AG10803 (cell line): ENCODE measurements around the gene SCUBE1.

Source experiments
- DNase-seq: peaks from one replicate; pipeline ENCODE4 v3.0.0; 2010; ENCODE audit warnings: low read depth
- H3K4me3 ChIP-seq: 2 replicates; pipeline ENCODE4 v1.5.1; 2011; ENCODE audit warnings: mild to moderate bottlenecking, low read length, control low read depth
- CTCF ChIP-seq: conservative IDR thresholded peaks from 2 replicates; pipeline ENCODE4 v1.5.1; 2011; ENCODE audit warnings: mild to moderate bottlenecking, low read length, control low read depth, inconsistent platforms

The SCUBE1 gene

DNA sequence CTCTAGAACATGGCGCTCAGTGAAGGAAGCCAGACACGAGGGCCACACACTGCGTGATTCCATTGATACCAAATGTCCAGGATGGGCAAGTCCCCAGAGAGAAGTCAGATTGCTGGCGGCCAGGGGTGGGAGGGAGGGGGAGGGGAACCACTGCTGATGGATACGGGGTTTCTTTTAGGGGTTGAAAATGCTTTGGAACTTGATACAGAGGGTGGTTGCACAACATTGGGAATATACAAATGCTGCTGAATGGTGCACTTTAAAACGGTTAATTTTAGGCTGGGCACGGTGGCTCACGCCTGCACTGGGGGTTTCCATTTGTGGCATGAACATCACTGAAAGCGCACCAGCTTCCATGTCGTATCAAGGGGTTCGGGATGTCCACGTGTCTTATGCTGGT is 186.8 kb downstream of the SCUBE1 start:
- no peak for TF ChIP-seq CTCF
- no peak overlapping the region for H3K4me3 ChIP-seq
- DNase-seq = no peak

DNA sequence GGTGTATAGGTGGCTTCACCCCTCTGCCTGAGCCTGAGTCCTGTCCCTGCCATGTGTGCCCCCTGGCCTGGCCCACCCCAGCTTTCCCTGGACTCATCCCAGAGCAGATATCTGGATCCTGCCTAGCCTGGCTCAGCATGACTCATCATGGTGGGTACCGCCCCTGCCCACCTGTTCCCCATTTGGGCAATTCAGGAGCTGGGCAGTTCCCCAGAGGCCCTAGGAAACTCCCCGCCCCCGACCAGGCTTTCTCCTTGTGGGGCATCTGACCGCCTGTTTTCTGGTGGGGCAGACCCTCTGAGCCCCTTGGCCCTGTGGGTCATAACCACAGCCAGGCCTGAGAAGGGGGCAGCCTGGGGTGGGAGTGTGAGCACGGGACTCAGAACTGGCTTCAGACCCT is 187.4 kb downstream of the SCUBE1 start:
- peak; percentile 20 for DNase-seq
- no peak for TF ChIP-seq CTCF

DNA sequence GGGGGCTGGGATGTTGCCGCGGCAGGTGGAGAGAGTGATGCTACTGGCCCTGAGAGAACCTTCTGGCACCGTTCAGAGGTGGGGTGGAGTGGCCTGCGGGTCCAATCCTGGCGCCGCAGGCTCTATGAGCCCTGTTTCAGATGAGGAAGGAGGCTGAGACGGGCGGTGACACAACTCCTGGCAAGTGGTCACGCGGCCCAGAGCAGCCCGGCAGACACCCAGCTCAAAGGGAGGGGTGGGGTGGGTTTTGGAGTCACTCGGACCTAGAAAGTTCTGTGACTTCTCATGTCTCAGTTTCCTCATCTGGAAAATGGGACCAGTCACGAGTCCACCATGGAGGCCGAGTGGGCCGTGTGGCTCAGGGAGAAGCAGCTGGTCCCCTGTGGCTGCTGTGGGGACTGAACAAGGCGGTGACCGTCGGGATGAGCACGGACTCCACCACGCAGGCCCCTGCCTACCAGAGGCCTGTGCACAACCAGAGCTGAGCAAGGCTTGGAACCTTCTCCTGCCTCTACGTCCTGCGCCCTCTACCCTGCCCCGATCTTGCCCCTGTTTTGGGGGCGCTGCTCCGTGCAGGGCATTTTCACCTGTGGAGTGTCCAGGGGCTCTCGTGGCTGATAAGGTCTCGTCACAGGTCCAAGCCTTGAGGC is 188.2 kb downstream of the SCUBE1 start:
- no peak for TF ChIP-seq CTCF

More for the DNA sequence above, 187.4 kb downstream of the SCUBE1 start:
- no peak overlapping the region for H3K4me3 ChIP-seq

DNA sequence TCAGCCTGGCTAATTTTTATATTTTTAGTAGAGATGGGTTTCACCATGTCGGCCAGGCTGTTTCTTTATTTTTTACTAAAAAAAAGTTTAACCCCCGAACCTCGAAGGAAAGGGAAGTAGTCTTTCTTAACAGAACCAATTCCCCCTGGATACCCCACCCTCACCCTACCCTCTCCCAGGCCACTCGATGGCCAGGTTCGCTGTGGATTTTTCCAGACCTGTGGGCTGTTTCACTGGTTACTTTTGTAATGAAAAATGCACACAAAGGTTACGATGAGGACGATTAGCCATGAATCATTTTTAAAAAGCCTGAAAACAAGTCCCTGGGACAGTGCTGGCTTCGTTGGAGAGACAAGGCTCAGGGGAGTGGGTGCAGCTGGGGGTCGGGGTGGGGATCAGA is 189.3 kb downstream of the SCUBE1 start:
- DNase-seq = no peak
- TF ChIP-seq CTCF = no peak
- peak overlapping the region; percentile 26 for H3K4me3 ChIP-seq

More for the DNA sequence above, 188.2 kb downstream of the SCUBE1 start:
- DNase-seq = peak; percentile 18
- H3K4me3 ChIP-seq = no peak overlapping the region

DNA sequence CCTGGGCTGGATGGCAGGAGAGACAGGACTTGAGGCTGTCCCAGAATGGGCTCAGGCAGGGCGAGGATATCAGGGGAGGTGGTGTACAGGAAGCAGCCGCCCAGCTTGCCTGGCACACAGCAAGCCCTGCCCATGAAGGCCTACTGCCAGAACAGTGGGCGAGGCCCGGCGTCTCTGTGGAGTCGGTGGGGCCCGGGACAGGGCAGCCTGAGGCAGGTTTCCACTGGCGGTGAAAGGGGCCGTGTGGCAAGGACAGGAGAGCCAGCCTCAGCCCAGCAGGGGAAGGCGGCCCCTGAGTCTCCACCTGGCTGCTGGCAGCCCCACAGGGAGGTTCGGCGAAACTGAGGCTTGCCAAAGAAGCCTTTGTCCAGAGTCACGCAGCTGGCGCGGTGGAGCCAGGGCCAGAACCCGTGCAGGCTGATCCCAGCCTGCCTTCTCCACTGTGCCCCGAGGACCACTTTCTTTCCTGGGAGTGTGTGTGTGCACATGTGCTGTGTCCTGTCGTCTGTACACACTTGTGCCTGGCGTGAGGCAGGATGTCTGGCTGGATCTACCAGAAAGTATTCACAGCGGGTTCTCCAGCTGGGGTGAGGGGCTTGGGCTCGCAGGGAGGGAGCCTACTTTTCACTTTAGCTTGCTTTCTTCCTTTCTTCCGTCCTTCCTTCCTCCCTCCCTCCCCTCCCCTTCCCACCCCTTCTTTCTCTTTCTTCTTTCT is 190.7 kb downstream of the SCUBE1 start:
- DNase-seq = peak; percentile 66

GRCh38 chr22:43152003-43152356 is 191.2 kb downstream of the SCUBE1 start:
- H3K4me3 ChIP-seq = peak overlapping the region; percentile 83
- no peak for DNase-seq
- no peak for TF ChIP-seq CTCF

More for the DNA sequence above, 190.7 kb downstream of the SCUBE1 start:
- no peak for TF ChIP-seq CTCF
- H3K4me3 ChIP-seq = peak overlapping the region; percentile 83
